ENCODE results near the gene BCO2. TPM values are rescaled to one million over a fixed set of nuclear protein-coding genes. Genes with fewer than 3 reads are reported as not detected.

BCO2 gene
- total RNA-seq, 3 donors from 2014 or later = 3.4 to 10.8 (median 5.2) TPM

DNA sequence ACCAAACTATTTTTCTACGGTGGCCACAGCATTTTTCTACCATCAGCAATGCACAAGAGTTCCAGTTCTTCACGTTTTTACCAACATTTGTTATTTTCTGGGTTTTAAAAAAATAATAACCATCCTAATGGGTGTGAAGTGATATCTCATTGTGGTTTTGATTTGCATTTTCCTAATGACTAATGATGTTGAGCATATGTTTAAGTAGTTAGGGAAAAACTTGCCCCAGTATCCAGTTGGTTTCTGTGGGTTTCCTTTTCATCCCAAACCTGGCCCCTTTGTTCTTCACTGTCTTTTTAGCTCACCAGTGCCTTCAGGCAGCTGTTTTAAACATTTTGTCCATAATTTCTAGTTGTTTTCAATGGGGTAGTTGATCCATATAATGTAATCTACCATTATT lies 36.2 kb downstream of the BCO2 start:
- intact Hi-C loops (cut with DNase I; ENCODE audit: low total_unique reads) = no loop called here
- no peak for DNase-seq (ENCODE audit: low spot score in 2 of 2)
- Histone ChIP-seq H3K9me3 (no peaks in the 10 kb centered on the region), H3K4me1 (no peaks in the 10 kb centered on the region), H3K36me3 (no peaks in the 10 kb centered on the region), H3K27ac (no peak overlapping the region), H3K27me3 (no peaks in the 10 kb centered on the region), H3K4me3 (no peak overlapping the region)
- no peak for TF ChIP-seq CTCF (IDR thresholded peaks at IDR 0.05)
- no peak for TF ChIP-seq POLR2A (IDR thresholded peaks at IDR 0.05)
- TF ChIP-seq POLR2AphosphoS5 (IDR thresholded peaks at IDR 0.05) = no peak

DNA sequence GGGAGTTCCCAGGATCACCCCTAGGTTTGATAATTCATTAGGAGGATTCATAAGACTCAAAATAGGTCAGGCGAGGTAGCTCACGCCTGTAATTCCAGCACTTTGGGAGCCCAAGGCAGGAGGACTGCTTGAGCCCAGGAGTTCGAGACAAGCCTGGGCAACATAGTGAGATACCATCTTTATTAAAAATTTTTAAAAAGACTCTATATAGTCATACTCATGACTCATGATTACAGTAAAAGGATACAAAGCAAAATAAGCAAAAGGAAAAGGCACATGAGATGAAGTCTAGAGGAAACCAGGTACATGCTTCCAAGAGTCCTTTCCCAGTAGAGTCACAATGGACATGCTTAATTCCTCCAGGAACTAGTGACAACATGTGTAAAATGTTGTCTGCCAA lies 37.0 kb downstream of the BCO2 start:
- intact Hi-C loops (cut with DNase I; ENCODE audit: low total_unique reads) = no loop called here
- TF ChIP-seq CTCF (IDR thresholded peaks at IDR 0.05) (no peak), POLR2AphosphoS5 (IDR thresholded peaks at IDR 0.05) (no peak), POLR2A (IDR thresholded peaks at IDR 0.05) (no peak)
- H3K27ac ChIP-seq = no peak overlapping the region
- DNase-seq (ENCODE audit: low spot score in 2 of 2) = no peak
- no peak overlapping the region for H3K4me3 ChIP-seq
- no peaks in the 10 kb centered on the region for H3K36me3 ChIP-seq
- H3K27me3 ChIP-seq = no peaks in the 10 kb centered on the region
- H3K9me3 ChIP-seq = no peaks in the 10 kb centered on the region
- H3K4me1 ChIP-seq = no peaks in the 10 kb centered on the region

DNA sequence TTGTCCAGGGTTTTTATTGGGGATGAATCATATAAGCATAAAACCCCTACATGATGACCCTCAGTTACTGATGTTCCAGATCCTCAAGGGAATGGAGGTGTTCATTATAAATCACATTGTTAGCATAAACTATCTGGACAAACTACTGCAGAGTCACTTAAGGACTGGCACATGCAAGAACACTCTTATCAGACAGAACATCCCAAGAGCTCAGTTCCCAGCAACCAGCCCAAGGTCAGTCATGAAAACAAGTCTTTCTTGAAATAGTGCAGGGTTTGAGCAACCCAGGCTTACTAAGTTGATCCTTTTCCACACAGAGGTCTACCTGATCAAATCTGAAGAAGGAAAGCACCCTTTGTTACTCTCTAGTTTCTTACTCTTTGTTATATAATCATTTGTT lies 37.4 kb downstream of the BCO2 start:
- intact Hi-C loops (cut with DNase I; ENCODE audit: low total_unique reads) = no loop called here
- Histone ChIP-seq H3K27me3 (no peaks in the 10 kb centered on the region), H3K9me3 (no peaks in the 10 kb centered on the region), H3K36me3 (no peaks in the 10 kb centered on the region), H3K4me1 (no peaks in the 10 kb centered on the region), H3K27ac (no peak overlapping the region), H3K4me3 (no peak overlapping the region)
- DNase-seq (ENCODE audit: low spot score in 2 of 2) = no peak
- TF ChIP-seq POLR2AphosphoS5 (IDR thresholded peaks at IDR 0.05) (no peak), POLR2A (IDR thresholded peaks at IDR 0.05) (no peak), CTCF (IDR thresholded peaks at IDR 0.05) (no peak)

DNA sequence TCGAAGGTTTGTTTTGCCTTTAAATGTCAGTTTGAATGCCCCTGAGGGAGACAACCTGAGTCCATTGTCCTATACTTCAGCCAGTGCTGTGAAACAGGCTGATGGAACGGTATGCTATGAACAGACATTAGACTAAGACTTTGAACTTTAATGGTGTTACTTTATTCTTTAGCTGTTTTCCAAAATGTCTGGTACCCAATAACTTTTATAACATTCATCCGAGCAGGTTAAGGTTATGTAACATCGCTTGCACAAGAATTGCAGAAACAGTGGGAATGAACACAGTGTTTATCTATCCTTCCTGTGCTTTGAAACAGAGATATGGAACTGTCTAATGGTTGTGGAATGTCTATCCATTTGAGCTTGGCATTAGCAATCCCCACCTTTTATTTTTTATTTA lies 38.4 kb downstream of the BCO2 start:
- Histone ChIP-seq H3K9me3 (no peaks in the 10 kb centered on the region), H3K36me3 (no peaks in the 10 kb centered on the region), H3K27me3 (no peaks in the 10 kb centered on the region), H3K4me1 (no peaks in the 10 kb centered on the region), H3K27ac (no peak overlapping the region), H3K4me3 (no peak overlapping the region)
- DNase-seq (ENCODE audit: low spot score in 2 of 2) = no peak
- intact Hi-C loops (cut with DNase I; ENCODE audit: low total_unique reads) = no loop called here
- TF ChIP-seq CTCF (IDR thresholded peaks at IDR 0.05) (no peak), POLR2A (IDR thresholded peaks at IDR 0.05) (no peak)

DNA sequence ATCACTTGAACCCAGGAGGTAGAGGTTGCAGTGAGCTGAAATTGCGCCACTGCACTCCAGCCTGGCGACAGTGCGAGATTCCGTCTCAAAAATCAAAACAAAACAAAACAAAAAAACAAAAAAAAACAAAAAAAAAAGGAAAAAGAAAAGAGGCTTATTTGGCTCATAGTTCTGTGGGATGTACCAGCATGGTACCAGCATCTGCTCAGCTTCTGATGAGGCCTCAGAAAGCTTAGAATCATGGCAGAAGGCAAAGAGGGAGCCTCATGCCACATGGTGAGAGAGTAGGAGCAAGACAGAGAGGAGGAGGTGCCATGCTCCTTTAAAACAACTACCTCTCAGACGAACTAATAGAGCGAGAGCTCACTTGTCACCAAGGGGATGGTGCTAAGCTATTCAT lies 40.3 kb downstream of the BCO2 start:
- Histone ChIP-seq H3K4me3 (no peak overlapping the region), H3K9me3 (no peaks in the 10 kb centered on the region), H3K27me3 (no peaks in the 10 kb centered on the region), H3K36me3 (no peaks in the 10 kb centered on the region), H3K27ac (no peak overlapping the region), H3K4me1 (no peaks in the 10 kb centered on the region)
- no peak for TF ChIP-seq POLR2AphosphoS5 (IDR thresholded peaks at IDR 0.05)
- no peak for DNase-seq (ENCODE audit: low spot score in 2 of 2)
- intact Hi-C loops (cut with DNase I; ENCODE audit: low total_unique reads) = loop anchor here (1.0 kb wide), 1 partner anchor 13 kb away; no protein-coding TSS in a partner anchor

GRCh38 chr11:112216561-112217105 lies 41.3 kb downstream of the BCO2 start:
- no peaks in the 10 kb centered on the region for H3K36me3 ChIP-seq
- DNase-seq (ENCODE audit: low spot score in 2 of 2) = no peak
- H3K4me1 ChIP-seq = no peaks in the 10 kb centered on the region
- no peak overlapping the region for H3K27ac ChIP-seq
- no peaks in the 10 kb centered on the region for H3K27me3 ChIP-seq
- intact Hi-C loops (cut with DNase I; ENCODE audit: low total_unique reads) = no loop called here
- no peak overlapping the region for H3K4me3 ChIP-seq
- no peak for TF ChIP-seq POLR2A (IDR thresholded peaks at IDR 0.05)
- TF ChIP-seq POLR2AphosphoS5 (IDR thresholded peaks at IDR 0.05) = no peak
- TF ChIP-seq CTCF (IDR thresholded peaks at IDR 0.05) = no peak
- H3K9me3 ChIP-seq = no peaks in the 10 kb centered on the region

All from breast epithelium (tissue), 4 donors.